KMS-11 (cell line): ENCODE results near the gene MIDN.

Source experiments
- H2AFZ ChIP-seq: fragments of 200-600 bp; sonication (generic); 2 replicates; pipeline ENCODE4 v1.6.1; 2016; ENCODE audit warnings: antibody characterized with exemption, mixed run types, low read depth
- H3K27ac ChIP-seq: fragments of 200-600 bp; sonication (generic); 2 replicates; pipeline ENCODE4 v1.6.1; 2016; ENCODE audit warnings: mild to moderate bottlenecking, mixed run types
- H3K27me3 ChIP-seq: fragments of 200-600 bp; sonication (generic); 2 replicates; pipeline ENCODE4 v1.6.1; 2017; ENCODE audit warnings: mild to moderate bottlenecking, low read depth, mixed run types, moderate library complexity; ENCODE audit not compliant: insufficient read depth
- H3K36me3 ChIP-seq: fragments of 200-600 bp; sonication (generic); 2 replicates; pipeline ENCODE4 v1.6.1; 2017; ENCODE audit warnings: mild to moderate bottlenecking, mixed run types; ENCODE audit not compliant: insufficient read depth
- H3K4me1 ChIP-seq: fragments of 200-600 bp; sonication (generic); 2 replicates; pipeline ENCODE4 v1.6.1; 2016; ENCODE audit warnings: mild to moderate bottlenecking, low read depth, mixed run types; ENCODE audit not compliant: poor library complexity, severe bottlenecking
- H3K4me2 ChIP-seq: fragments of 200-600 bp; sonication (generic); 2 replicates; pipeline ENCODE4 v1.7.0; 2016; ENCODE audit warnings: mild to moderate bottlenecking, mixed run types
- H3K4me3 ChIP-seq: fragments of 200-600 bp; sonication (generic); IDR thresholded peaks from 2 replicates; pipeline ENCODE4 v1.6.1; 2017; ENCODE audit warnings: low read depth, low read length, mixed read lengths; ENCODE audit not compliant: insufficient read depth
- H3K79me2 ChIP-seq: fragments of 200-600 bp; sonication (generic); 2 replicates; pipeline ENCODE4 v1.6.1; 2016; ENCODE audit warnings: low read depth, mixed run types; ENCODE audit not compliant: insufficient read depth
- H3K9ac ChIP-seq: fragments of 200-600 bp; sonication (generic); 2 replicates; pipeline ENCODE4 v1.6.1; 2016; ENCODE audit warnings: mild to moderate bottlenecking, mixed run types
- H4K20me1 ChIP-seq: fragments of 200-600 bp; sonication (generic); 2 replicates; pipeline ENCODE4 v1.6.1; 2016; ENCODE audit warnings: mild to moderate bottlenecking, mixed run types; ENCODE audit not compliant: insufficient read depth
- TF ChIP-seq, protein P1 (sequence below): fragments of 200-600 bp; sonication (generic); conservative IDR thresholded peaks from 2 replicates; pipeline ENCODE4 v1.6.1; 2017; ENCODE audit warnings: low read depth, mild to moderate bottlenecking, antibody characterized with exemption, low read length, moderate library complexity, mixed read lengths

Gene MIDN

DNA sequence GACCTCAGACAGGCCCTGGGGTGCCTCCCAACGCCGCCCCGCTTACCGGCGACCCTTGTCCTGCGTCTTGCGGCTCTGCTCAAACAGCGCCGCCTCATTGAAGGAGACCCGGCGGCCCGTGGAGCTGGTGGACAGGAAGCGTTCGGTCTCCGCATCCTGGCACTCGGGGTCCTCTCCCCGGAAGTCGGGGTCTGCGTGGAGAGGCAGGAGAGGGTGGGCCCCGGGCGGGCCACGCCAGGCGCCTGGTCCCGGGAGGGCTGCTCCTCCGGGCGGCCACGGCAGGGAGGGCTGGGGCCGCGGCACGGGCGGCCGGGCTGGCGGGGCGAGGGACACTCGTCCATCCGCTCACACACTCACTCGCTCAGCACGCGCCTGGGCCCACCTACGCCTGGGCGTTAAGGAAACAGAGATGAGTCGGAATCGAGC lies 13.4 kb upstream of the MIDN start:
- Histone ChIP-seq H4K20me1 (no peaks in the 10 kb centered on the region), H3K9ac (no peak overlapping the region), H3K36me3 (no peaks in the 10 kb centered on the region), H3K4me1 (peaks cover 4% of the 10 kb centered on the region), H3K27me3 (peaks cover 24% of the 10 kb centered on the region), H3K4me2 (no peak overlapping the region), H2AFZ (no peak overlapping the region), H3K79me2 (no peaks in the 10 kb centered on the region), H3K4me3 (no peak overlapping the region), H3K27ac (no peak overlapping the region)
- TF ChIP-seq, protein P1, sequence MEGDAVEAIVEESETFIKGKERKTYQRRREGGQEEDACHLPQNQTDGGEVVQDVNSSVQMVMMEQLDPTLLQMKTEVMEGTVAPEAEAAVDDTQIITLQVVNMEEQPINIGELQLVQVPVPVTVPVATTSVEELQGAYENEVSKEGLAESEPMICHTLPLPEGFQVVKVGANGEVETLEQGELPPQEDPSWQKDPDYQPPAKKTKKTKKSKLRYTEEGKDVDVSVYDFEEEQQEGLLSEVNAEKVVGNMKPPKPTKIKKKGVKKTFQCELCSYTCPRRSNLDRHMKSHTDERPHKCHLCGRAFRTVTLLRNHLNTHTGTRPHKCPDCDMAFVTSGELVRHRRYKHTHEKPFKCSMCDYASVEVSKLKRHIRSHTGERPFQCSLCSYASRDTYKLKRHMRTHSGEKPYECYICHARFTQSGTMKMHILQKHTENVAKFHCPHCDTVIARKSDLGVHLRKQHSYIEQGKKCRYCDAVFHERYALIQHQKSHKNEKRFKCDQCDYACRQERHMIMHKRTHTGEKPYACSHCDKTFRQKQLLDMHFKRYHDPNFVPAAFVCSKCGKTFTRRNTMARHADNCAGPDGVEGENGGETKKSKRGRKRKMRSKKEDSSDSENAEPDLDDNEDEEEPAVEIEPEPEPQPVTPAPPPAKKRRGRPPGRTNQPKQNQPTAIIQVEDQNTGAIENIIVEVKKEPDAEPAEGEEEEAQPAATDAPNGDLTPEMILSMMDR: no peak

DNA sequence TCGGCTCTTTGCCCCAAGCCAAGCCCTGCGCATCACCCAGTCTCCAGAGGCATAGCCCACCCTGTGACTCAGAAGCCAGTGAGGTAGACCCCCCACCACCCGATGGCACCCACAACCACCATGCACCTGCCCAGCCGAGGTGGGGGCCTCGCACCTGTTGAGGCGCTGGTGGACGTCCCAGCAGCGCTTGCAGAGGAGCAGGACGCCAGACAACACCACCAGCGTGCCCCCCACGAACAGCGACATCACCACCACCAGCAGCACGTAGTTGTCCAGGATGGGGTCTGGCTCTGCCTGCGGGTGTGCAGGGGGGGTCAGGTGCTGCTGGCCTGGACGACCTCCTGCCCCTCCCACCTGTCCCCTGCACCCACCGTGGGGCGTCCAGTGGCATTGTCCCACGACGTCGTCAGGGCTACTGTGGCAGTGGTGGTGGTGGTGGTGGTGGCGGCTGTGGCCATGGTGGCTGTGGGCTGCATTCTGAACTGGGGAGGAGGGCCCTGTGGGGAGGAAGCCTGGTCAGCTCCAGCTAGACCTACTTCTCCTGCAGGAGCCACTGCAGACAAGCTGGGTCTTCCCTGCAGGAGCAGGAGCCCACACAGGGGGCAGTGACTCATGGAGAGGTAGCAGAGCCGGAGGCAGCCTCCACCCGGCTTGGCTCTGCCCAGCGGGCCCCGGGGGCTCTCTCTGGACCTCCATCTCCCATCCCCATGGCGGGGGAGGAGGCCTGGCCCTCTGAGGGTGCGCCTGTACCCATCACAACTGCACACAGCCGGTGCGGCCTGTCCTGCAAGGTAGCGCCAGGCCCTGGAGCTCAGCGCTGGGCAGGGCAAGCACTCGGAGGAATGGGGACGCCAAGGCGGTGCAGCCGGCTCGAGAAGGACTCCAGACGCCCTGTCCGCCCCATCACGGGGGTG lies 12.5 kb upstream of the MIDN start:
- Histone ChIP-seq H3K36me3 (no peaks in the 10 kb centered on the region), H3K4me1 (peaks cover 7% of the 10 kb centered on the region), H3K9ac (no peak overlapping the region), H3K4me3 (no peak overlapping the region), H3K4me2 (no peak overlapping the region), H3K27me3 (peaks cover 24% of the 10 kb centered on the region), H3K27ac (no peak overlapping the region), H2AFZ (no peak overlapping the region), H3K79me2 (no peaks in the 10 kb centered on the region), H4K20me1 (no peaks in the 10 kb centered on the region)
- TF ChIP-seq, protein P1: no peak

DNA sequence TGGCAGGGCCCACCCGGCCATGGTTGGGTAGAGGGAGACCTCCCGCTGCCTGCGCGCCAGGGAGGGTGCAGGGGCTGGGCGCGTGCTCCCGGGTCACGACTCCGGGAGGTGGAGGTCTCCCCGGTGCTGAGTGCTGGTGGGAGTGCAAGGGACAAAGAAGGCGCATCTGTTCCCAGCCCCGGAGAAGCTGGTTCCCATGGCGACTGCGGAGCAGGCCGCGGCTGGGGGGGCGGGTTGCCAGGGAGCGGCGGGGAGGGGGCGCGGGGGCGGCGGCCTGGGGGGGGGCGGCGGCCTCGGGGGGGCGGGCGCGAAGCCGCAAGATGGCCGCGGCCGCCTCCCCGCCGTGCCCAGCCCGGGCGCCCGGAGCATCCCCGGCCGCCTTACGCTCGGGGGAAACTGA lies 11.8 kb upstream of the MIDN start:
- TF ChIP-seq, protein P1: no peak
- H3K4me2 ChIP-seq: no peak overlapping the region
- H3K4me3 ChIP-seq: no peak overlapping the region
- no peak overlapping the region for H3K9ac ChIP-seq
- H3K27ac ChIP-seq: no peak overlapping the region
- H4K20me1 ChIP-seq: no peaks in the 10 kb centered on the region
- H2AFZ ChIP-seq: no peak overlapping the region
- H3K27me3 ChIP-seq: peaks cover 24% of the 10 kb centered on the region
- H3K79me2 ChIP-seq: no peaks in the 10 kb centered on the region
- peaks cover 12% of the 10 kb centered on the region for H3K4me1 ChIP-seq
- no peaks in the 10 kb centered on the region for H3K36me3 ChIP-seq

DNA sequence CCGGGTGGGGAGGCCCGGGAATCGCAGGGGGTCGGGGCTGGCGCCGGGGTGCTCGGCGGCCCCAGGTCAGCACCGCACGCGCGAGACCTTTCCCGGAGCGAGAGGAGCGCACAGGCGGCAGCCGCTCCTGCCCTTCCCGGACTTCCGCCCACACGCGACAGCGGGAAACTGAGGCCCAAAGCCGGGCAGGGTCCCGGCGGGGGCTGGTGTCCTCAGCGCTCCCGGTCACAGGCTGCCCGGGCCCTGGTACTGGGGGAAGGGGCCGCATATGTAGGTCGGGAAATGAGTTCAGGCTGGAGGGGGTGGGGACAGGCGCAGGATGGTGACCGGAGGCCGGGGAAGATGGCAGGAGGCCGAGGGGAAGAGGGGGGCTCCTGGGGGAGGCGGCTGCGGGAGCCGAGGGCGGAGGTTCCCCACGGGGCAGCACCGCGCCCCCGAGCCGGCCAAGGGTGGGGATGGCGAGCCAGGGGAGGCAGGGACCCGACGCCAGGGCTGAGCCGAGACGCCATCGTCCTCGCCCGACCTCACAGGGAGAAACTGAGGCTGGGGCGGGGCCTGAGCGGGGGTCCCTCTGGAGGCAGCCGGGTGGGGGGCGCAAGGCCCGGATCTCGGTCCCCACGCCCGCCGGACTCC lies 11.2 kb upstream of the MIDN start:
- H3K27me3 ChIP-seq: peaks cover 24% of the 10 kb centered on the region

More for the DNA sequence above, 11.2 kb upstream of the MIDN start:
- Histone ChIP-seq H4K20me1 (no peaks in the 10 kb centered on the region), H3K36me3 (no peaks in the 10 kb centered on the region), H3K4me3 (no peak overlapping the region), H3K4me2 (peak overlapping the region; percentile 66), H3K9ac (no peak overlapping the region), H3K27ac (no peak overlapping the region), H2AFZ (peak overlapping the region; percentile 30; the same call in 1 of the 2 replicates), H3K4me1 (peaks cover 12% of the 10 kb centered on the region), H3K79me2 (peaks cover 5% of the 10 kb centered on the region; the same call in 1 of the 2 replicates)
- TF ChIP-seq, protein P1: no peak
